Activated T-cell treated with anti-CD3 and anti-CD28 coated beads for 48 hours (primary cell): ENCODE measurements around the gene IGFBPL1.
"Not testable (repeated sequence)": the region's sequence is repeated elsewhere in the genome, so short reads cannot be mapped to it uniquely, and the experiment has no call there.

Source experiments
- DNase-seq: peaks from one replicate; pipeline ENCODE4 v3.0.0-alpha.2; 2020; ENCODE audit warnings: low read depth

Gene IGFBPL1

GRCh38 chr9:38423973-38424843 lies at the start of gene IGFBPL1:
TSS of gene IGFBPL1 (minus strand) at chr9:38424454. CDS start at chr9:38424424, 30 bp downstream.
- no peak for DNase-seq

- DNase-seq, result not testable (repeated sequence)
Observed at GRCh38 chr9:38472583-38473249, 48.5 kb upstream of the IGFBPL1 start.

- no peak for DNase-seq
Observed at GRCh38 chr9:38467404-38467803, 43.1 kb upstream of the IGFBPL1 start.

DNA sequence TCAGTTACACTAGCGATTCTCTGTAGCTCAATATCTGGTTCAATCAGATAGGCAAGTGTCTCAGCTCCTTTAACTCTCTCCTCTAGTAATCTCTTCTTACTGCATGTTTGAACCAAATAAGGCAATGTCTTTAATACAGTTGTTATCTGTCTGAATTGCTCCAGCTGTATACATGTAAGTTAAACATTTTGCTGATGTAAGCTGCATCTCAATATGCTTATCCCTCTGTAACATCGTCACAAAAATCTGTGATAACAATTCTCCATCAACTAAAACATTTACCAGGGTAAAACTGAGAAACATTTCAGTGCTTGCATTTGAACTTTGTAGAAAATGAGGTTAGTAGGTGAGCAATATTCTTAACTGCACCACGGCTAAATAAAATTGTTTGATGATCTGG lies 29.6 kb upstream of the IGFBPL1 start:
- no peak for DNase-seq

GRCh38 chr9:38451162-38451561 lies 26.9 kb upstream of the IGFBPL1 start:
- DNase-seq, result no peak

GRCh38 chr9:38447703-38448102 lies 23.4 kb upstream of the IGFBPL1 start:
- DNase-seq, result no peak

GRCh38 chr9:38445154-38446043 lies 21.1 kb upstream of the IGFBPL1 start:
- no peak for DNase-seq

DNA sequence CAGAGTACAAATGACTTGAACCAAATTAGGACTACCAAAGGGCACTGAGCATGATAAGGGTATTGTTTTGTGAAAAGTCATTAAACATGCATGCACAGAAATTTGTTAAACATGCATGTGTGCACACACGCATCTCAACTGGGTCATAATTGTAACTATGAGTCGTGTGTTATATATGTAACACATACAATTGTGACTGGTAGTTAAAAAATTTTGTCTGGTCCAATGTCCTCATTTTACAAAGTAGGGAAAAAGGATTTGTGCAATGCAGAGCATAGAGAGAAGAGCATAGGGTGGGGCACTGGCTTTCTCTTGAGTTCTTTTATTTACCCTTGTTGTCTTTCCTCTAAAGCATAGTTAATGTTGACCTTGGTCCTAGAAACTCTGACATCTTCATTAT lies 19.3 kb upstream of the IGFBPL1 start:
- no peak for DNase-seq

GRCh38 chr9:38443181-38443580 lies 18.9 kb upstream of the IGFBPL1 start:
- DNase-seq, result no peak

DNA sequence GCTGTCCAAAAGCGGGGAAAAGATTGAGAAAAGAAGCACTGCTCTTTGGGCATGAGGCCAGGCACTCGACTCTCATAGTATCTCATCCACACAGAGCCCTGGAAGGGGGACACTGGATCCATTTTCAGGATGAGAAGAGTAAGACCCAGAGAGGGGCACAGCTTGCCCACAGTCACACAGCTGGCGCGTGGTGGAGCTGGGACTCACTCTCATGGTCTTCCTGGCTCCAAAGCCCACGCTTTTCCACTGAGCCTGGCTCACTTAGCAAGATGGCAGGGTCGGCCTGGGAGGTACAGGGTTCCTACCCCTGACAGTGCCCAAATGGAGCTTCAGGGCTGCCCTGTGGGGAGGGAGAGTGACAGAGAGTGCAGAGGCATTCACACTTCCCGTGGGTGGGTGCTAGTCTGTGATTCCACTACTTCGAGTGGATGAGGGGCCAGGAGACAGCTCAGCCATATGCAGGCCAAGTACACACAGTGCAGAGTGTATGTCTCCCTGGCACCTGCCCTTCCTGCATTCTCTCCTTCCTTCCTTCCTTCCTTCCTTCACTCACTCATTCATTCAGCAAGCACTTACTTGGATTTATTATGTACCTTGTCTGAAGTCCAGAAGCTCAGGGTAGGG lies 18.3 kb upstream of the IGFBPL1 start:
- DNase-seq, result no peak

- no peak for DNase-seq
Observed at GRCh38 chr9:38441347-38442085, 17.3 kb upstream of the IGFBPL1 start.

DNA sequence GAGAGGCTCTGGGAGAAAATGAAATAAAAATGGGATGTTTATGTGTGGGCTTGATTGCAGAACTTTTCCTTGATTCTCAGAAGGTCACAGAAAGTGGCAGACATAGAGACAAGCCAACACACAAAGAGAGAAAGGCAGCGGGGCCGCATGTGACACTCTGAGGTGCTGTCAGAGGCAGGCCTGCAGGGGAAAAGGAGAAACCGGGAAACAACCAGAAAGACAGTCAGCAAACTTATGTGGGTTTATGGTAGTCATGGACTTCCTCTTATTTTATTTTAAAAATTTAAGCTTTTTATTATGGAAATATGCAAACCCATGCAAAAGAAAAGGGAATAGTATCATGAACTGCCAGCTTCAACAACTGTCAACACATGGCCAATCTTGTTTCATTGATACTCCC lies 16.3 kb upstream of the IGFBPL1 start:
- no peak for DNase-seq

DNA sequence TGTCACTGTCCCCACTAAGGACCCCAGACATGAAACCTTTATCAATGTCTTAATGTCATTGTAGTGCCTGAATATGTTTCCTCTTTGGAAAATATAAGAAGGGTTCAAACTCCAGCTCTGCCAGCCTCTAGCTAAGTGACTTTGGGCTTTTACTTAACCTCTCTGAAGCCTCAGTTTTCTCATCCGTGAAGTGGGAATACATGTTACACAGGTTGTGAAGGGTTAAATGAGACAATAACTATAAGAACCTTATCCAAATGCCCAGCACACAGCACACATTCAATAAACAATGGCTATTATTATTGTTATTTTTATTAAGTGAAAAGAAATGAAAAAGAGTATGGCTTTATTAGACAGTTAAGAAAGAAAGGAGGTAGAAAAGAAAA lies 15.7 kb upstream of the IGFBPL1 start:
- no peak for DNase-seq

- no peak for DNase-seq
Observed at GRCh38 chr9:38439291-38439915, 15.1 kb upstream of the IGFBPL1 start.

DNA sequence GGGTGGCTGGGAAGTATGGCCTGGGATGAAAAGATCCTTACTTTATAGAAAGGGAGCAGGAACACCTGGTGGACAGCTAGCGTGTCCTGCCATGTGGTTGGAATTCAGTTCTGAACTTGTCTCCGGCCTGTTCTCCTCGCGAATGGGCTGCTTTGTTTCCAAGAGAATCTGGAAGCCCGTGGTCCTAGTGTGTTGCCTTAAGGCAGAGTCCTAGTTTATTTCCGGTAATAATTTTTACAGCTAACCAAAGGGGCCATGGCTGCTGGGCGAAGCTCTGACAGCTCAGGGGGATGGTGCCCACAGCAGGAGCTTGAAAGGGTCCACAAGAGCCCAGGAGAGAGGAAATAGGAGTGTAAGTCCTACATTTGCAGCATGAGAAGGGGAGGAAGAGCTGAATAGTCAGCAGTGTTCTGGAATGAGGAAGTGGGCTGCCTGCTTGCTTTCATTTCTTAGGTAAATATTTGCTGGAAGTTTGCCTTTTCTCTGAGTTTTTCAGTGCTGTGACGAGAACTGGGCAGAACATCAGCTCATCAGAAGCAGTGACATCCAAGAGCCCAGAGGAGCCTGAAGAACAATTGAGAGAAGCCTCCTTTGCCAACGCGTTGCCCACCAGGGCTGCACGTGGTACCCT lies 13.1 kb upstream of the IGFBPL1 start:
- no peak for DNase-seq

DNA sequence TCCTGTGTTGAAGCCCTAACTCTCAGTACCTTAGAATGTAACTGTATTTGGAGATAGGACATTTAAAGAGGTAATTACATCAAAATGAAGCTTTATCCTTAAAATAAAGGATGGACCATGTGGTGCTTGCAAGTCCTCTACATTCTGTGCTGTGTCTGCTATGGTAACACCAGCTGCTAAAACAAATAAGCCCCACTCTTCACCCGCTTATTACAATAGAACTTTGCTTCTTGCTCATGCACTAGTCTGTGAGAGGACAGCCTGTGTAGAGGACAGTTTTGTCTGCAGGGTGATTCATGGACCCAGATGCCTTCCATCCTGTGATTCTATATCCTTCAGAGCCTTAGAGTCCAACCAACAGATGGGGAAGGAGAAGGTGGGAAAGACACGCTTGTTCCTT lies 12.5 kb upstream of the IGFBPL1 start:
- DNase-seq, result no peak

GRCh38 chr9:38435521-38435920 lies 11.3 kb upstream of the IGFBPL1 start:
- no peak for DNase-seq

GRCh38 chr9:38434853-38435252 lies 10.6 kb upstream of the IGFBPL1 start:
- DNase-seq, result no peak

- no peak for DNase-seq
Observed at GRCh38 chr9:38434365-38434764, 10.1 kb upstream of the IGFBPL1 start.

GRCh38 chr9:38432922-38433510 lies 8.8 kb upstream of the IGFBPL1 start:
- DNase-seq, result no peak
